A549 (cell line): ENCODE measurements around the gene TGM3. TPM values are rescaled to one million over a fixed set of nuclear protein-coding genes. Genes with fewer than 3 reads are reported as not detected.

ENCODE experiments used
- ATAC-seq, 2 experiments: fragments of 200-7000 bp in 1 of 2; fragments of >200 bp in 1 of 2; cut with Nextera tagmentation in 1 of 2; cut with Tn5 transposase in 1 of 2; 3 replicates each; pipeline versions ENCODE4 v1.8.0 to v1.9.1; 2018 to 2020; ENCODE audit warnings: mild to moderate bottlenecking in 1 of 2, moderate library complexity in 1 of 2
- CTCF ChIA-PET: fragments of 300-600 bp; sonication (Branson Sonifier 250); formaldehyde crosslinking; extraction: SDS; loops from one replicate; lab custom pipeline; 2021; ENCODE audit warnings: antibody characterized with exemption, inconsistent platforms; lab: Yijun Ruan, JAX
- POLR2A ChIA-PET: fragments of 350-600 bp; formaldehyde crosslinking; extraction: SDS; loops from one replicate; lab custom pipeline; 2021; ENCODE audit warnings: antibody characterized with exemption, inconsistent platforms; lab: Yijun Ruan, JAX
- DNase-seq, 2 experiments: peaks; one replicate each; pipeline versions ENCODE4 v3.0.0 to v3.0.0-alpha.2; 2011 to 2016; ENCODE audit warnings: low read depth in 1 of 2, low spot score in 1 of 2
- FAIRE-seq: peaks from 2 replicates; lab custom pipeline; 2011; peaks lifted over from hg19 to GRCh38; lab: Jason Lieb, UNC
- H3K27ac ChIP-seq, 2 experiments: fragments of >200 bp; sonication (Bioruptor Twin); formaldehyde crosslinking; 3 replicates each; pipeline ENCODE4 v1.5.1; 2016 to 2017
- H3K4me1 ChIP-seq: fragments of >200 bp; sonication (Bioruptor Twin); formaldehyde crosslinking; 3 replicates; pipeline ENCODE4 v1.6.1; 2016
- H3K4me2 ChIP-seq: fragments of >200 bp; sonication (Bioruptor Twin); formaldehyde crosslinking; 3 replicates; pipeline ENCODE4 v1.6.1; 2016
- H3K4me3 ChIP-seq: fragments of >200 bp; sonication (Bioruptor Twin); formaldehyde crosslinking; 3 replicates; pipeline ENCODE4 v1.5.1; 2016
- H3K9me3 ChIP-seq: fragments of >200 bp; sonication (Bioruptor Twin); formaldehyde crosslinking; 3 replicates; pipeline ENCODE4 v1.6.1; 2016
- CHD4 ChIP-seq: fragments of 200-600 bp; sonication (generic); IDR thresholded peaks from 2 replicates; pipeline ENCODE4 v1.6.1; 2016; ENCODE audit warnings: antibody characterized with exemption, mild to moderate bottlenecking, borderline replicate concordance
- E2F6 ChIP-seq: IDR thresholded peaks from 2 replicates; pipeline ENCODE4 v1.6.1; 2012; ENCODE audit warnings: low read depth, borderline replicate concordance
- EHMT2 ChIP-seq: fragments of 200-600 bp; sonication (generic); IDR thresholded peaks from 2 replicates; pipeline ENCODE4 v1.6.1; 2016; ENCODE audit warnings: antibody characterized with exemption, low read depth, mild to moderate bottlenecking, moderate library complexity
- EP300 ChIP-seq, 2 experiments: fragments of >200 bp; sonication (Bioruptor Twin); formaldehyde crosslinking; IDR thresholded peaks; 2 replicates in 1 of 2; 3 replicates in 1 of 2; pipeline ENCODE4 v1.6.1; 2016 to 2017
- FOSL2 ChIP-seq, 2 experiments: fragments of 450-650 bp in 1 of 2; fragments of >200 bp in 1 of 2; sonication (Bioruptor Twin) in 1 of 2; formaldehyde crosslinking; IDR thresholded peaks; 2 replicates each; pipeline versions ENCODE4 v1.5.0 to v1.6.1; 2016 to 2020; ENCODE audit warnings: mild to moderate bottlenecking in 1 of 2, moderate library complexity in 1 of 2
- FOXS1 ChIP-seq: fragments of 250-450 bp; sonication (Bioruptor Pico); IDR thresholded peaks from 2 replicates; pipeline ENCODE4 v1.5.0; 2020; ENCODE audit warnings: mild to moderate bottlenecking, moderate library complexity
- GATA3 ChIP-seq: IDR thresholded peaks from 2 replicates; pipeline ENCODE4 v1.6.1; 2012; ENCODE audit warnings: borderline replicate concordance
- HDAC2 ChIP-seq: fragments of 200-600 bp; sonication (generic); IDR thresholded peaks from 2 replicates; pipeline ENCODE4 v1.6.1; 2016
- HEYL ChIP-seq: fragments of 250-450 bp; sonication (Bioruptor Pico); IDR thresholded peaks from 2 replicates; pipeline ENCODE4 v1.8.0; 2021; ENCODE audit warnings: mild to moderate bottlenecking, moderate library complexity
- HOXB13 ChIP-seq: fragments of 250-450 bp; sonication (Bioruptor Pico); IDR thresholded peaks from 2 replicates; pipeline ENCODE4 v1.5.0; 2020; ENCODE audit warnings: low read depth, mild to moderate bottlenecking, moderate library complexity
- HOXB5 ChIP-seq: fragments of 250-450 bp; sonication (Bioruptor Pico); IDR thresholded peaks from 2 replicates; pipeline ENCODE4 v1.5.0; 2020; ENCODE audit warnings: mild to moderate bottlenecking, moderate library complexity
- JUN ChIP-seq, 2 experiments: fragments of >200 bp; sonication (Bioruptor Twin); formaldehyde crosslinking; IDR thresholded peaks; 2 replicates in 1 of 2; 3 replicates in 1 of 2; pipeline ENCODE4 v1.6.1; 2016 to 2017
- JUNB ChIP-seq: fragments of >200 bp; sonication (Bioruptor Twin); formaldehyde crosslinking; IDR thresholded peaks from 2 replicates; pipeline ENCODE4 v1.6.1; 2016
- MAZ ChIP-seq: fragments of 150-350 bp; IDR thresholded peaks from 2 replicates; pipeline ENCODE4 v1.6.1; 2014; ENCODE audit warnings: antibody characterized with exemption, low read depth, low read length, borderline replicate concordance
- MYC ChIP-seq: IDR thresholded peaks from 2 replicates; pipeline ENCODE4 v1.6.1; 2012; ENCODE audit warnings: mild to moderate bottlenecking, inconsistent platforms, low read length, improper control_type of control experiment, borderline replicate concordance
- NFE2L2 ChIP-seq: fragments of 150-350 bp; conservative IDR thresholded peaks from 2 replicates; pipeline ENCODE4 v1.6.1; 2014; ENCODE audit warnings: low read length
- PHF8 ChIP-seq: fragments of 200-600 bp; sonication (generic); IDR thresholded peaks from 2 replicates; pipeline ENCODE4 v1.6.1; 2016; ENCODE audit warnings: low read depth, mild to moderate bottlenecking, antibody characterized with exemption, moderate library complexity, borderline replicate concordance
- POLR2A ChIP-seq: IDR thresholded peaks from 2 replicates; pipeline ENCODE4 v1.6.1; 2012; ENCODE audit warnings: mild to moderate bottlenecking, low read length
- RCOR1 ChIP-seq: fragments of 150-350 bp; IDR thresholded peaks from 2 replicates; pipeline ENCODE4 v1.6.1; 2014; ENCODE audit warnings: antibody characterized with exemption, low read length, low read depth
- RFX5 ChIP-seq: fragments of 450-650 bp; IDR thresholded peaks from 2 replicates; pipeline ENCODE4 v1.7.1; 2014; ENCODE audit warnings: antibody characterized with exemption, mild to moderate bottlenecking, moderate library complexity
- RNF2 ChIP-seq: fragments of 200-600 bp; sonication (generic); IDR thresholded peaks from 2 replicates; pipeline ENCODE4 v1.6.1; 2016; ENCODE audit warnings: low read depth, mild to moderate bottlenecking, antibody characterized with exemption, moderate library complexity, borderline replicate concordance
- SMC3 ChIP-seq: fragments of >200 bp; sonication (Bioruptor Twin); formaldehyde crosslinking; IDR thresholded peaks from 3 replicates; pipeline ENCODE4 v1.6.1; 2018; ENCODE audit warnings: inconsistent platforms
- USF2 ChIP-seq: fragments of 450-650 bp; IDR thresholded peaks from 2 replicates; pipeline ENCODE4 v1.6.1; 2014; ENCODE audit warnings: antibody characterized with exemption
- ZFP36 ChIP-seq: fragments of 450-650 bp; IDR thresholded peaks from 2 replicates; pipeline ENCODE4 v1.6.1; 2014; ENCODE audit warnings: borderline replicate concordance; ENCODE audit not compliant: partially characterized antibody
- ZNF302 ChIP-seq: fragments of 250-450 bp; sonication (Bioruptor Pico); IDR thresholded peaks from 2 replicates; pipeline ENCODE4 v1.9.0; 2021; ENCODE audit warnings: inconsistent platforms, mild to moderate bottlenecking, moderate library complexity
- WGBS: methylation state at CpG from one replicate; pipeline ENCODE4 v1.1.6; 2017; ENCODE audit errors: missing lambda C conversion rate; 5-methylcytosine and 5-hydroxymethylcytosine counted together
- polyA plus RNA-seq, 4 experiments: library from polyadenylated mRNA; depleted of rRNA in 3 of 4; stranded (reverse); fragments of >200 nt; fragmentation: RNase III in 1 of 4; extraction: RNeasy Plus Mini Kit Qiagen cat#74134 plus additional on column Dnase treatment in 1 of 4; gene quantifications; 2 replicates in 3 of 4; 3 replicates in 1 of 4; pipeline ENCODE4 v1.2.3, GENCODE V29; 2011 to 2017
- TF ChIP-seq, protein P1 (sequence below): fragments of >200 bp; sonication (Bioruptor Twin); formaldehyde crosslinking; IDR thresholded peaks from 3 replicates; pipeline ENCODE4 v1.6.1; 2016

TGM3 gene
- polyA plus RNA-seq, 2 of the 4 experiments (the other 2 are of a cell fraction) = 0.03 to 0.14 TPM

GRCh38 chr20:2261046-2261485 is 34.7 kb upstream of the TGM3 start:
- TF ChIP-seq ZFP36 (peak; percentile 98), HOXB5 (CRISPR knock-in tag) (peak; percentile 65; the same call in 1 of the 2 replicates), JUNB (no peak)
- no peaks in the 10 kb centered on the region for H3K9me3 ChIP-seq
- no peak overlapping the region for H3K4me3 ChIP-seq
- CTCF ChIA-PET = interaction anchor here (1.3 kb wide), 1 partner anchor 496 kb away, joined by 4 read pairs; no protein-coding TSS in a partner anchor
- H3K4me1 ChIP-seq = peaks cover 10% of the 10 kb centered on the region
- peak overlapping the region; percentile 41 for H3K4me2 ChIP-seq
- 13% methylated on average over 7 of the region's 8 CpGs for WGBS
- peak; percentile 34 to 83 for DNase-seq
- peak; percentile 64 to 89; a peak in 5 of 6 replicates for ATAC-seq
- FAIRE-seq = no peak
- POLR2A ChIA-PET = no interaction called here
- no peak overlapping the region; a peak in 1 of 6 replicates for H3K27ac ChIP-seq

GRCh38 chr20:2261629-2262028 is 34.2 kb upstream of the TGM3 start:
- Histone ChIP-seq H3K27ac (no peak overlapping the region), H3K4me2 (no peak overlapping the region; the same call in 2 of the 3 replicates), H3K9me3 (no peaks in the 10 kb centered on the region), H3K4me1 (peaks cover 10% of the 10 kb centered on the region), H3K4me3 (no peak overlapping the region)
- WGBS = 92% methylated on average over 4 of the region's 4 CpGs
- FAIRE-seq = peak; percentile 28
- no peak for ATAC-seq
- CTCF ChIA-PET = interaction anchor here (0.5 to 1.2 kb wide), 3 partner anchors 12 to 158 kb away, joined by 3 to 5 read pairs (median 3); no protein-coding TSS in a partner anchor
- no peak for TF ChIP-seq GATA3
- no peak for TF ChIP-seq JUN (IDR thresholded peaks at IDR 0.05)
- TF ChIP-seq NFE2L2 = no peak
- TF ChIP-seq EHMT2 = no peak
- no peak for TF ChIP-seq FOSL2 (IDR thresholded peaks at IDR 0.05)
- TF ChIP-seq FOSL2 (CRISPR knock-in tag; IDR thresholded peaks at IDR 0.05) = no peak
- TF ChIP-seq HOXB5 (CRISPR knock-in tag) = no peak
- no peak for TF ChIP-seq JUNB
- no peak for TF ChIP-seq SMC3
- TF ChIP-seq ZNF302 = no peak
- TF ChIP-seq PHF8 = no peak
- TF ChIP-seq POLR2A = no peak
- no peak for TF ChIP-seq HDAC2
- DNase-seq = no peak
- POLR2A ChIA-PET = no interaction called here

DNA sequence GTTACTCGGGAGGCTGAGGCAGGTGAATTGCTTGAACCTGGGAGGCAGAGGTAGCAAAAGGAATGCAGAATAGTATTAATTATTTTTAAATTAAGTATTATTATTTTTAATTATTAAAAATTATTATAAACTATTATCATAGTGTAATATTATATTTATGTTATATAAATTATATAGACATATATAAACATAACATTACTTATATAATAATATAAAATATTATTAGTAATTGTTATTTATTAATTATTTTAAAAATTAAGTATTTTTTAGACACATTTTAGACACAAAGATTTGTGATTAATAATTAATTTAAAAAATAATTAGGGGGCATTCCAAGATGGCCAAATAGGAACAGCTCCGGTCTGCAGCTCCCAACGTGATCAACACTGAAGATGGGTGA is 31.7 kb upstream of the TGM3 start:
- no peak for FAIRE-seq

More for the DNA sequence above, 31.7 kb upstream of the TGM3 start:
- no peak for TF ChIP-seq HEYL
- no peak for TF ChIP-seq RFX5
- TF ChIP-seq ZNF302 = no peak
- no peak for TF ChIP-seq FOXS1 (CRISPR knock-in tag)
- no peak for TF ChIP-seq MAZ
- no peak for TF ChIP-seq HOXB5 (CRISPR knock-in tag)
- TF ChIP-seq RCOR1 = no peak
- no peak for TF ChIP-seq HOXB13 (CRISPR knock-in tag)
- no peak for TF ChIP-seq SMC3
- no peak for TF ChIP-seq USF2
- TF ChIP-seq EP300 (IDR thresholded peaks at IDR 0.05) = no peak
- TF ChIP-seq RNF2 = no peak
- TF ChIP-seq NFE2L2 = no peak
- TF ChIP-seq, protein P1, sequence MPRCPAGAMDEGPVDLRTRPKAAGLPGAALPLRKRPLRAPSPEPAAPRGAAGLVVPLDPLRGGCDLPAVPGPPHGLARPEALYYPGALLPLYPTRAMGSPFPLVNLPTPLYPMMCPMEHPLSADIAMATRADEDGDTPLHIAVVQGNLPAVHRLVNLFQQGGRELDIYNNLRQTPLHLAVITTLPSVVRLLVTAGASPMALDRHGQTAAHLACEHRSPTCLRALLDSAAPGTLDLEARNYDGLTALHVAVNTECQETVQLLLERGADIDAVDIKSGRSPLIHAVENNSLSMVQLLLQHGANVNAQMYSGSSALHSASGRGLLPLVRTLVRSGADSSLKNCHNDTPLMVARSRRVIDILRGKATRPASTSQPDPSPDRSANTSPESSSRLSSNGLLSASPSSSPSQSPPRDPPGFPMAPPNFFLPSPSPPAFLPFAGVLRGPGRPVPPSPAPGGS = no peak
- TF ChIP-seq HDAC2 = no peak
- no peak for TF ChIP-seq E2F6
- TF ChIP-seq CHD4 = no peak
- no peak for TF ChIP-seq MYC
- no peaks in the 10 kb centered on the region for H3K9me3 ChIP-seq
- no peak overlapping the region for H3K27ac ChIP-seq
- no peak for DNase-seq
- peaks cover 10% of the 10 kb centered on the region for H3K4me1 ChIP-seq
- ChIA-PET POLR2A (no interaction called here), CTCF (interaction anchor here (1.2 kb wide), 1 partner anchor 57 kb away, joined by 3 read pairs; no protein-coding TSS in a partner anchor)
- no peak overlapping the region for H3K4me3 ChIP-seq
- no peak overlapping the region for H3K4me2 ChIP-seq
- WGBS = 76% methylated on average over 3 of the region's 3 CpGs
- ATAC-seq = no peak
